ENCODE measurements around the gene RASSF10. TPM values are rescaled to one million over a fixed set of nuclear protein-coding genes. Genes with fewer than 3 reads are reported as not detected.

RASSF10 gene
- polyA plus RNA-seq, 1 of the 3 experiments (the other 2 are of a cell fraction) = not detected

GRCh38 chr11:12997168-12997567 lies 11.9 kb upstream of the RASSF10 start:
- no peaks in the 10 kb centered on the region for H3K36me3 ChIP-seq (replicated peaks in 1 of 2; ENCODE audit: control insufficient read depth in 1 of 2, insufficient read depth in 2 of 2, low read length in 1 of 2)
- no peaks in the 10 kb centered on the region; the same call in 1 of the 2 replicates for H3K27me3 ChIP-seq (ENCODE audit: insufficient read depth)
- no peak overlapping the region for H3K27ac ChIP-seq (ENCODE audit: low read depth in 2 of 2, low read length in 1 of 2)
- H3F3A ChIP-seq (replicated peaks; ENCODE audit: insufficient read depth) = no peaks in the 10 kb centered on the region
- H3K9ac ChIP-seq = no peak overlapping the region
- POLR2A ChIA-PET = no interaction called here
- no peaks in the 10 kb centered on the region for H4K20me1 ChIP-seq (ENCODE audit: insufficient read depth)
- H3K4me1 ChIP-seq (ENCODE audit: control insufficient read depth in 1 of 2, insufficient read depth in 2 of 2, low read depth in 1 of 2, low read length in 1 of 2) = no peaks in the 10 kb centered on the region
- no peak overlapping the region for H2AFZ ChIP-seq (ENCODE audit: low read depth)
- no peaks in the 10 kb centered on the region for H3K9me2 ChIP-seq
- no peak overlapping the region for H3K4me3 ChIP-seq (ENCODE audit: low read depth in 2 of 2, low read length in 1 of 2)
- no peak overlapping the region for H3K4me2 ChIP-seq
- no peaks in the 10 kb centered on the region for H3K79me2 ChIP-seq (ENCODE audit: insufficient read depth)
- TF ChIP-seq FOXM1 (IDR thresholded peaks at IDR 0.05; ENCODE audit: low read depth) (no peak), FOSL2 (IDR thresholded peaks at IDR 0.05; ENCODE audit: borderline replicate concordance, low read depth) (no peak)
- no peaks in the 10 kb centered on the region for H3K9me3 ChIP-seq
- WGBS (ENCODE audit: low lambda C conversion rate) = 25% methylated on average over 1 of the region's 1 CpG
- no peak for DNase-seq
- CTCF ChIA-PET = no interaction called here

- Histone ChIP-seq H3K36me3 (replicated peaks in 1 of 2; ENCODE audit: control insufficient read depth in 1 of 2, insufficient read depth in 2 of 2, low read length in 1 of 2) (no peaks in the 10 kb centered on the region), H2AFZ (ENCODE audit: low read depth) (no peak overlapping the region), H3K4me2 (no peak overlapping the region), H3K9me2 (no peaks in the 10 kb centered on the region), H3K9ac (no peak overlapping the region), H3K79me2 (ENCODE audit: insufficient read depth) (no peaks in the 10 kb centered on the region), H3K4me3 (ENCODE audit: low read depth in 2 of 2, low read length in 1 of 2) (no peak overlapping the region), H3K9me3 (no peaks in the 10 kb centered on the region), H3F3A (replicated peaks; ENCODE audit: insufficient read depth) (no peaks in the 10 kb centered on the region), H4K20me1 (ENCODE audit: insufficient read depth) (no peaks in the 10 kb centered on the region), H3K27me3 (ENCODE audit: insufficient read depth) (no peaks in the 10 kb centered on the region; the same call in 1 of the 2 replicates), H3K27ac (ENCODE audit: low read depth in 2 of 2, low read length in 1 of 2) (no peak overlapping the region), H3K4me1 (ENCODE audit: control insufficient read depth in 1 of 2, insufficient read depth in 2 of 2, low read depth in 1 of 2, low read length in 1 of 2) (no peaks in the 10 kb centered on the region)
- CTCF ChIA-PET = no interaction called here
- WGBS (ENCODE audit: low lambda C conversion rate) = 75% methylated on average over 5 of the region's 5 CpGs
- no peak for DNase-seq
- TF ChIP-seq MXI1 (IDR thresholded peaks at IDR 0.05; ENCODE audit: low read depth, low read length) = no peak
- no peak for TF ChIP-seq USF2 (IDR thresholded peaks at IDR 0.05; ENCODE audit: borderline replicate concordance, low read depth, low read length)
- no peak for TF ChIP-seq RXRA (IDR thresholded peaks at IDR 0.05; ENCODE audit: borderline replicate concordance, low read depth)
- TF ChIP-seq NRF1 (IDR thresholded peaks at IDR 0.05; ENCODE audit: low read depth, low read length) = no peak
- no peak for TF ChIP-seq ZBTB33 (IDR thresholded peaks at IDR 0.05; ENCODE audit: borderline replicate concordance, low read depth)
- no peak for TF ChIP-seq IRF3 (IDR thresholded peaks at IDR 0.05; ENCODE audit: low read depth, low read length)
- no peak for TF ChIP-seq EP300 (IDR thresholded peaks at IDR 0.05; ENCODE audit: borderline replicate concordance in 1 of 2, low read depth in 1 of 2, low read length in 1 of 2)
- no peak for TF ChIP-seq PBX3 (IDR thresholded peaks at IDR 0.05)
- no peak for TF ChIP-seq RAD21 (IDR thresholded peaks at IDR 0.05; ENCODE audit: low read length)
- POLR2A ChIA-PET = no interaction called here
Observed at GRCh38 chr11:12998336-12998735, 10.8 kb upstream of the RASSF10 start.

All from SK-N-SH (cell line).